H1 (cell line): ENCODE data around the gene LENG9. TPM values are rescaled to one million over a fixed set of nuclear protein-coding genes. Genes with fewer than 3 reads are reported as not detected.
A peak's percentile ranks its signal among the peaks of the same experiment; 100 is the strongest.

ENCODE experiments used
- CHD2 ChIP-seq: IDR thresholded peaks from 2 replicates; pipeline ENCODE4 v1.6.1; 2012; ENCODE audit warnings: low read length, improper control_type of control experiment
- CTCF ChIP-seq, 3 experiments: IDR thresholded peaks; 1 replicate in 2 of 3; 2 replicates in 1 of 3; pipeline versions ENCODE4 v1.5.1 to v1.6.1; 2011; ENCODE audit warnings: low read length in 3 of 3, mild to moderate bottlenecking in 3 of 3, inconsistent platforms in 2 of 3, low read depth in 1 of 3, moderate library complexity in 1 of 3; ENCODE audit not compliant: insufficient read depth in 1 of 3; ENCODE audit errors: control extremely low read depth in 1 of 3
- EZH2 ChIP-seq: fragments of 200-600 bp; sonication (generic); IDR thresholded peaks from 2 replicates; pipeline ENCODE4 v1.7.1; 2012; ENCODE audit warnings: low read depth, mild to moderate bottlenecking, moderate library complexity, low read length, inconsistent platforms; ENCODE audit not compliant: severe bottlenecking
- RAD21 ChIP-seq, 2 experiments: IDR thresholded peaks in 1 of 2; conservative IDR thresholded peaks in 1 of 2; 2 replicates each; pipeline ENCODE4 v1.6.1; 2011; ENCODE audit warnings: low read depth in 2 of 2, low read length in 2 of 2, improper control_type of control experiment in 1 of 2, inconsistent platforms in 1 of 2, mild to moderate bottlenecking in 1 of 2, moderate library complexity in 1 of 2
- SRF ChIP-seq: IDR thresholded peaks from 2 replicates; pipeline ENCODE4 v1.6.1; 2011; ENCODE audit warnings: mild to moderate bottlenecking, low read depth, low read length, moderate library complexity
- polyA plus RNA-seq, 7 experiments: library from polyadenylated mRNA; depleted of rRNA in 3 of 7; stranded (reverse) in 5 of 7; unstranded in 2 of 7; fragments of >200 nt in 5 of 7; fragments of 200-250 nt in 2 of 7; gene quantifications; 1 replicate in 5 of 7; 2 replicates in 1 of 7; 4 replicates in 1 of 7; pipeline versions ENCODE4 v1.2.1 to v1.2.3, GENCODE V29; 2011 to 2013; ENCODE audit warnings: missing spikeins in 2 of 7, mixed read lengths in 2 of 7
- total RNA-seq: library from RNA; stranded (reverse); fragmentation: NEBNext Ultra II Directional; extraction: Animal tissue kit (Norgen Biotek cat#: 25700); gene quantifications from 2 replicates; pipeline ENCODE4 v1.2.1, GENCODE V29; 2021
- TF ChIP-seq, protein P1 (sequence below): IDR thresholded peaks from 2 replicates; pipeline ENCODE4 v1.6.1; 2012; ENCODE audit warnings: low read length, inconsistent platforms

Gene LENG9
- total and polyA plus RNA-seq, 2 of the 8 experiments (the other 6 are each of a cell fraction or from before 2014, with no cell fraction given): 1.6 to 3.9 TPM

GRCh38 chr19:54439174-54439851 lies 24.3 kb downstream of the LENG9 start (continued):
- TF ChIP-seq, protein P1, sequence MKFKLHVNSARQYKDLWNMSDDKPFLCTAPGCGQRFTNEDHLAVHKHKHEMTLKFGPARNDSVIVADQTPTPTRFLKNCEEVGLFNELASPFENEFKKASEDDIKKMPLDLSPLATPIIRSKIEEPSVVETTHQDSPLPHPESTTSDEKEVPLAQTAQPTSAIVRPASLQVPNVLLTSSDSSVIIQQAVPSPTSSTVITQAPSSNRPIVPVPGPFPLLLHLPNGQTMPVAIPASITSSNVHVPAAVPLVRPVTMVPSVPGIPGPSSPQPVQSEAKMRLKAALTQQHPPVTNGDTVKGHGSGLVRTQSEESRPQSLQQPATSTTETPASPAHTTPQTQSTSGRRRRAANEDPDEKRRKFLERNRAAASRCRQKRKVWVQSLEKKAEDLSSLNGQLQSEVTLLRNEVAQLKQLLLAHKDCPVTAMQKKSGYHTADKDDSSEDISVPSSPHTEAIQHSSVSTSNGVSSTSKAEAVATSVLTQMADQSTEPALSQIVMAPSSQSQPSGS: no peak
- no peak for TF ChIP-seq SRF
- TF ChIP-seq RAD21 (IDR thresholded peaks at IDR 0.05 in 1 of 2, conservative IDR thresholded peaks at IDR 0.05 in 1 of 2; ENCODE audit: low read depth in 2 of 2, low read length in 2 of 2): peak; percentile 76 to 83
- TF ChIP-seq EZH2: no peak
- TF ChIP-seq CTCF (IDR thresholded peaks at IDR 0.05; ENCODE audit: control extremely low read depth in 1 of 3, insufficient read depth in 1 of 3, low read depth in 1 of 3, low read length in 3 of 3): peak; percentile 78 to 88 (median 82)
- TF ChIP-seq CHD2: no peak
